Endothelial cell of umbilical vein (primary cell): ENCODE data around the gene ATP12A. TPM values are rescaled to one million over a fixed set of nuclear protein-coding genes. Genes with fewer than 3 reads are reported as not detected.

Experiments
- BruUV-seq: library from RNA; stranded (reverse); fragments of 400-500 nt; replicated peaks from 2 replicates; lab custom pipeline; 2021; lab: Mats Ljungman, UMichigan
- CTCF ChIA-PET: fragments of 300-600, 350-600 bp; sonication (Branson Sonifier 250); formaldehyde crosslinking; loops from one replicate; lab custom pipeline; 2021; ENCODE audit warnings: antibody characterized with exemption, inconsistent platforms; lab: Charles Lee
- POLR2A ChIA-PET: fragments of 300-600, 350-600 bp; sonication (Branson Sonifier 250); formaldehyde crosslinking; loops from one replicate; lab custom pipeline; 2021; ENCODE audit warnings: antibody characterized with exemption, inconsistent platforms; lab: Charles Lee
- DNase-seq: peaks from one replicate; pipeline ENCODE4 v3.0.0-alpha.2; 2011; ENCODE audit warnings: low read depth, low spot score
- FAIRE-seq: peaks from 2 replicates; lab custom pipeline; 2011; peaks lifted over from hg19 to GRCh38; lab: Jason Lieb, UNC
- H2AFZ ChIP-seq: 2 replicates; pipeline ENCODE4 v1.6.0; 2012; ENCODE audit warnings: low read depth, low read length, control low read depth, inconsistent platforms
- H3K27ac ChIP-seq: 2 replicates; pipeline ENCODE4 v1.5.1; 2011; ENCODE audit warnings: low read depth, mild to moderate bottlenecking, control low read depth, low read length, moderate library complexity; ENCODE audit not compliant: insufficient read depth
- H3K27me3 ChIP-seq, 2 experiments: 2 replicates each; pipeline versions ENCODE4 v1.6.0 to v1.6.1; 2011; ENCODE audit warnings: low read length in 2 of 2, mixed read lengths in 1 of 2; ENCODE audit not compliant: control insufficient read depth in 2 of 2, insufficient read depth in 2 of 2
- H3K36me3 ChIP-seq, 2 experiments: 2 replicates in 1 of 2; 3 replicates in 1 of 2; pipeline ENCODE4 v1.5.1; 2011; ENCODE audit warnings: low read length in 2 of 2, mild to moderate bottlenecking in 1 of 2, moderate library complexity in 1 of 2; ENCODE audit not compliant: control insufficient read depth in 2 of 2, insufficient read depth in 2 of 2; ENCODE audit errors: extremely low read depth in 1 of 2
- H3K4me1 ChIP-seq: 3 replicates; pipeline ENCODE4 v1.5.1; 2011; ENCODE audit warnings: mild to moderate bottlenecking, low read length; ENCODE audit not compliant: control insufficient read depth, insufficient read depth; ENCODE audit errors: extremely low read depth
- H3K4me2 ChIP-seq: 2 replicates; pipeline ENCODE4 v1.6.1; 2011; ENCODE audit warnings: low read length, control low read depth, mixed read lengths; ENCODE audit not compliant: insufficient read depth
- H3K4me3 ChIP-seq, 3 experiments: fragments of 200-600 bp in 1 of 3; sonication (generic), shearing (Covaris generic) in 1 of 3; replicated peaks in 1 of 3; 2 replicates each; pipeline ENCODE4 v1.5.1; 2011 to 2016; ENCODE audit warnings: control low read depth in 3 of 3, low read length in 3 of 3, mild to moderate bottlenecking in 2 of 3, inconsistent platforms in 1 of 3, low read depth in 1 of 3, moderate library complexity in 1 of 3; ENCODE audit not compliant: insufficient read depth in 1 of 3
- H3K79me2 ChIP-seq: 2 replicates; pipeline ENCODE4 v1.6.0; 2012; ENCODE audit warnings: low read length, inconsistent platforms; ENCODE audit not compliant: control insufficient read depth, insufficient read depth
- H3K9ac ChIP-seq: replicated peaks from 2 replicates; pipeline ENCODE3; 2011; ENCODE audit warnings: low read length, control low read depth; ENCODE audit not compliant: insufficient read depth; ENCODE audit errors: extremely low read depth
- H3K9me1 ChIP-seq: replicated peaks from 3 replicates; pipeline ENCODE4 v1.6.0; 2011; ENCODE audit warnings: mild to moderate bottlenecking, low read length; ENCODE audit not compliant: control insufficient read depth, insufficient read depth; ENCODE audit errors: extremely low read depth
- H3K9me3 ChIP-seq: replicated peaks from 2 replicates; pipeline ENCODE4 v1.5.1; 2012; ENCODE audit warnings: low read length, inconsistent platforms; ENCODE audit not compliant: control insufficient read depth, insufficient read depth
- H4K20me1 ChIP-seq: replicated peaks from 2 replicates; pipeline ENCODE3; 2011; ENCODE audit warnings: mild to moderate bottlenecking, low read length; ENCODE audit not compliant: control insufficient read depth, insufficient read depth; ENCODE audit errors: extremely low read depth
- CTCF ChIP-seq, 2 donors: IDR thresholded peaks; 1 replicate in 1 of 2; 2 replicates in 1 of 2; pipeline ENCODE4 v1.5.1; 2011; ENCODE audit warnings: low read length in 2 of 2, mild to moderate bottlenecking in 2 of 2, moderate library complexity in 2 of 2, control low read depth in 1 of 2, inconsistent platforms in 1 of 2, low read depth in 1 of 2; ENCODE audit not compliant: insufficient read depth in 1 of 2; ENCODE audit errors: extremely low read depth in 1 of 2
- EZH2 ChIP-seq: IDR thresholded peaks from 2 replicates; pipeline ENCODE4 v1.6.1; 2012; ENCODE audit warnings: borderline replicate concordance, low read depth, mild to moderate bottlenecking, moderate library complexity, low read length, inconsistent platforms; ENCODE audit not compliant: severe bottlenecking
- FOS ChIP-seq: IDR thresholded peaks from 2 replicates; pipeline ENCODE4 v1.6.1; 2011; ENCODE audit warnings: mild to moderate bottlenecking, low read length, moderate library complexity, borderline replicate concordance; ENCODE audit not compliant: insufficient read depth
- JUN ChIP-seq: IDR thresholded peaks from 2 replicates; pipeline ENCODE4 v1.6.1; 2011; ENCODE audit warnings: borderline replicate concordance, low read depth; ENCODE audit not compliant: insufficient read length, insufficient read depth
- MAX ChIP-seq: IDR thresholded peaks from 2 replicates; pipeline ENCODE4 v1.6.1; 2011; ENCODE audit not compliant: insufficient read depth, insufficient read length
- MYC ChIP-seq: IDR thresholded peaks from one replicate; pipeline ENCODE4 v1.6.1; 2011; ENCODE audit warnings: mild to moderate bottlenecking, low read depth, low read length
- POLR2A ChIP-seq: IDR thresholded peaks from 2 replicates; pipeline ENCODE4 v1.6.1; 2012; ENCODE audit warnings: low read depth, mild to moderate bottlenecking, control low read depth, low read length
- POLR2AphosphoS5 ChIP-seq: IDR thresholded peaks from 2 replicates; pipeline ENCODE4 v1.6.1; 2012; ENCODE audit warnings: low read depth, mild to moderate bottlenecking, control low read depth, low read length, moderate library complexity; ENCODE audit not compliant: insufficient read depth
- dilution Hi-C: fragments of 300-500 bp; cut with MboI; formaldehyde crosslinking; loops from one replicate; pipeline ENCODE4 v1.15.0; 2019; ENCODE audit warnings: low sequenced_read_pairs; ENCODE audit not compliant: extremely low pct_ligation_motif_present
- intact Hi-C: fragments of 100-400 bp; cut with micrococcal nuclease; formaldehyde crosslinking; loops from one replicate; pipeline ENCODE4 v1.10.0; 2022
- polyA plus RNA-seq, 4 experiments: library from polyadenylated mRNA; depleted of rRNA in 3 of 4; stranded (reverse) in 3 of 4; unstranded in 1 of 4; fragments of >200 nt; gene quantifications; 2 replicates each; pipeline versions ENCODE4 v1.2.1 to v1.2.3, GENCODE V29; 2011 to 2012; ENCODE audit warnings: missing spikeins in 1 of 4
- total RNA-seq: library from RNA; stranded (reverse); gene quantifications from 2 replicates; pipeline ENCODE4 v1.2.3, GENCODE V29; 2021

ATP12A gene
- total and polyA plus RNA-seq, 2 donors (not counting 3 experiments of a cell fraction or from before 2014, with no cell fraction given), result not detected

GRCh38 chr13:24699541-24699940, 19.3 kb downstream of the ATP12A start:
- no peak overlapping the region for H2AFZ ChIP-seq
- no peak for FAIRE-seq
- H3K27ac ChIP-seq, result no peak overlapping the region
- no peak overlapping the region for H3K9ac ChIP-seq
- CTCF ChIA-PET, result interaction anchor here (1.9 kb wide), 1 partner anchor 28 kb away, joined by 7 read pairs; no protein-coding TSS in a partner anchor
- intact Hi-C loops, result no loop called here
- no peak overlapping the region for H3K4me2 ChIP-seq
- H3K36me3 ChIP-seq, result no peaks in the 10 kb centered on the region
- H3K9me3 ChIP-seq, result no peaks in the 10 kb centered on the region
- H3K4me1 ChIP-seq, result no peaks in the 10 kb centered on the region
- H3K79me2 ChIP-seq, result no peaks in the 10 kb centered on the region
- TF ChIP-seq POLR2A, result no peak
- TF ChIP-seq JUN, result no peak
- TF ChIP-seq FOS, result no peak
- no peak for TF ChIP-seq CTCF (IDR thresholded peaks at IDR 0.05; ENCODE audit: extremely low read depth in 1 of 2, insufficient read depth in 1 of 2, low read depth in 1 of 2, low read length in 2 of 2)
- TF ChIP-seq MAX, result no peak
- no peak for TF ChIP-seq EZH2
- H3K27me3 ChIP-seq, result no peaks in the 10 kb centered on the region
- no peak for DNase-seq
- BruUV-seq, result no TSS peak
- POLR2A ChIA-PET, result no interaction called here
- dilution Hi-C loops, result no loop called here
- no peak overlapping the region for H3K4me3 ChIP-seq
- no peaks in the 10 kb centered on the region for H3K9me1 ChIP-seq
- no peaks in the 10 kb centered on the region for H4K20me1 ChIP-seq

- TF ChIP-seq POLR2AphosphoS5, result no peak
- TF ChIP-seq CTCF (IDR thresholded peaks at IDR 0.05; ENCODE audit: extremely low read depth in 1 of 2, insufficient read depth in 1 of 2, low read depth in 1 of 2, low read length in 2 of 2), result no peak
- no peak for TF ChIP-seq MAX
- TF ChIP-seq EZH2, result no peak
- TF ChIP-seq POLR2A, result no peak
- TF ChIP-seq MYC, result no peak
- H3K9me3 ChIP-seq, result no peaks in the 10 kb centered on the region
- H3K27ac ChIP-seq, result no peak overlapping the region
- no peak overlapping the region for H2AFZ ChIP-seq
- dilution Hi-C loops (no loop called here), intact Hi-C loops (no loop called here)
- no peaks in the 10 kb centered on the region for H3K27me3 ChIP-seq
- no TSS peak for BruUV-seq
- POLR2A ChIA-PET, result no interaction called here
- H4K20me1 ChIP-seq, result no peaks in the 10 kb centered on the region
- no peak for DNase-seq
- CTCF ChIA-PET, result no interaction called here
- H3K79me2 ChIP-seq, result no peaks in the 10 kb centered on the region
- H3K4me1 ChIP-seq, result no peaks in the 10 kb centered on the region
- no peaks in the 10 kb centered on the region for H3K36me3 ChIP-seq
- H3K9me1 ChIP-seq, result no peaks in the 10 kb centered on the region
- no peak overlapping the region for H3K4me3 ChIP-seq
- H3K4me2 ChIP-seq, result no peak overlapping the region
- no peak for FAIRE-seq
- no peak overlapping the region for H3K9ac ChIP-seq
These were observed 20.3 kb downstream of the ATP12A start for GRCh38 chr13:24700539-24700938.
